HG03469 (cell line): ENCODE results near the gene SEL1L2.

Experiments
- ATAC-seq: cut with Tn5 transposase; IDR thresholded peaks from one replicate; pipeline ENCODE4 v1.9.1; 2021; ENCODE audit warnings: mild to moderate bottlenecking, moderate library complexity, moderate number of reproducible peaks; ENCODE audit not compliant: unreplicated experiment

SEL1L2 gene

GRCh38 chr20:13934992-13935894 lies 55.2 kb downstream of the SEL1L2 start:
- no peak for ATAC-seq

GRCh38 chr20:13930281-13930680 lies 60.1 kb downstream of the SEL1L2 start:
- ATAC-seq = no peak

- ATAC-seq = no peak
Measured at GRCh38 chr20:13929836-13930235, 60.6 kb downstream of the SEL1L2 start.

GRCh38 chr20:13928901-13929300 lies 61.5 kb downstream of the SEL1L2 start:
- ATAC-seq = no peak

GRCh38 chr20:13927171-13927570 lies 63.2 kb downstream of the SEL1L2 start:
- ATAC-seq = no peak

- no peak for ATAC-seq
Measured at GRCh38 chr20:13922241-13922640, 68.2 kb downstream of the SEL1L2 start.

GRCh38 chr20:13915284-13915683 lies 75.1 kb downstream of the SEL1L2 start:
- ATAC-seq = no peak

- ATAC-seq = no peak
Measured at GRCh38 chr20:13913572-13913971, 76.8 kb downstream of the SEL1L2 start.

GRCh38 chr20:13913131-13913530 lies 77.3 kb downstream of the SEL1L2 start:
- no peak for ATAC-seq

GRCh38 chr20:13910492-13910891 lies 79.9 kb downstream of the SEL1L2 start:
- no peak for ATAC-seq

GRCh38 chr20:13909067-13909466 lies 81.3 kb downstream of the SEL1L2 start:
- no peak for ATAC-seq

- no peak for ATAC-seq
Measured at GRCh38 chr20:13904766-13905165, 85.6 kb downstream of the SEL1L2 start.

GRCh38 chr20:13900496-13900895 lies 89.9 kb downstream of the SEL1L2 start:
- ATAC-seq = no peak

- ATAC-seq = no peak
Measured at GRCh38 chr20:13898012-13898612, 92.3 kb downstream of the SEL1L2 start.

GRCh38 chr20:13891575-13891974 lies 98.8 kb downstream of the SEL1L2 start:
- no peak for ATAC-seq

GRCh38 chr20:13884803-13885202 lies 105.6 kb downstream of the SEL1L2 start:
- ATAC-seq = no peak

GRCh38 chr20:13883425-13883824 lies 107.0 kb downstream of the SEL1L2 start:
- ATAC-seq = no peak

- no peak for ATAC-seq
Measured at GRCh38 chr20:13878566-13878965, 111.8 kb downstream of the SEL1L2 start.

GRCh38 chr20:13877793-13878192 lies 112.6 kb downstream of the SEL1L2 start:
- ATAC-seq = no peak

- no peak for ATAC-seq
Measured at GRCh38 chr20:13875265-13875811, 115.1 kb downstream of the SEL1L2 start.

GRCh38 chr20:13874394-13875157 lies 115.8 kb downstream of the SEL1L2 start:
- no peak for ATAC-seq
